Ishikawa (cell line): ENCODE results near the gene CLEC11A.

Experiments used
- CEBPB ChIP-seq: IDR thresholded peaks from 2 replicates; pipeline ENCODE4 v1.6.1; 2012
- EGR1 ChIP-seq: IDR thresholded peaks from 2 replicates; pipeline ENCODE4 v1.6.1; 2012
- EP300 ChIP-seq: IDR thresholded peaks from 2 replicates; pipeline ENCODE4 v1.6.1; 2012; ENCODE audit warnings: borderline replicate concordance
- FOXM1 ChIP-seq: IDR thresholded peaks from 2 replicates; pipeline ENCODE4 v1.6.1; 2012; ENCODE audit warnings: low read depth, borderline replicate concordance
- NFIC ChIP-seq: IDR thresholded peaks from 2 replicates; pipeline ENCODE4 v1.6.1; 2012
- RAD21 ChIP-seq: IDR thresholded peaks from 2 replicates; pipeline ENCODE4 v1.6.1; 2012; ENCODE audit warnings: low read depth
- REST ChIP-seq: IDR thresholded peaks from 2 replicates; pipeline ENCODE4 v1.6.1; 2012; ENCODE audit warnings: low read depth, mild to moderate bottlenecking
- TAF1 ChIP-seq: IDR thresholded peaks from 2 replicates; pipeline ENCODE4 v1.6.1; 2012; ENCODE audit warnings: low read depth, mild to moderate bottlenecking
- TEAD4 ChIP-seq: IDR thresholded peaks from 2 replicates; pipeline ENCODE4 v1.6.1; 2012
- YY1 ChIP-seq: IDR thresholded peaks from 2 replicates; pipeline ENCODE4 v1.6.1; 2012; ENCODE audit warnings: low read depth
- TF ChIP-seq, protein P1 (sequence below): IDR thresholded peaks from 2 replicates; pipeline ENCODE4 v1.6.1; 2012
- TF ChIP-seq, protein P2 (sequence below): IDR thresholded peaks from 2 replicates; pipeline ENCODE4 v1.6.1; 2012

- TF ChIP-seq, protein P1, sequence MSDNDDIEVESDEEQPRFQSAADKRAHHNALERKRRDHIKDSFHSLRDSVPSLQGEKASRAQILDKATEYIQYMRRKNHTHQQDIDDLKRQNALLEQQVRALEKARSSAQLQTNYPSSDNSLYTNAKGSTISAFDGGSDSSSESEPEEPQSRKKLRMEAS: no peak
- TF ChIP-seq, protein P2, sequence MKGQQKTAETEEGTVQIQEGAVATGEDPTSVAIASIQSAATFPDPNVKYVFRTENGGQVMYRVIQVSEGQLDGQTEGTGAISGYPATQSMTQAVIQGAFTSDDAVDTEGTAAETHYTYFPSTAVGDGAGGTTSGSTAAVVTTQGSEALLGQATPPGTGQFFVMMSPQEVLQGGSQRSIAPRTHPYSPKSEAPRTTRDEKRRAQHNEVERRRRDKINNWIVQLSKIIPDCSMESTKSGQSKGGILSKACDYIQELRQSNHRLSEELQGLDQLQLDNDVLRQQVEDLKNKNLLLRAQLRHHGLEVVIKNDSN: no peak
- TF ChIP-seq EP300 (0 out of 2 replicates have a peak, but pooled peaks have one; percentile 19), FOXM1 (no peak), TAF1 (no peak), REST (no peak), NFIC (no peak), RAD21 (no peak), TEAD4 (no peak), EGR1 (no peak), CEBPB (no peak), YY1 (no peak)
Observed at GRCh38 chr19:50725218-50725910, 2.2 kb downstream of the CLEC11A start.
